HepG2 (cell line): ENCODE data around the gene MYOM1. TPM values are rescaled to one million over a fixed set of nuclear protein-coding genes. Genes with fewer than 3 reads are reported as not detected.

Source experiments
- ATAC-seq: fragments of 200-7000 bp; cut with Tn5 transposase; 3 replicates; pipeline ENCODE4 v1.9.1; 2020; ENCODE audit warnings: mild to moderate bottlenecking, moderate library complexity
- BruUV-seq: library from RNA; stranded (reverse); fragments of 400-500 nt; replicated peaks from 2 replicates; lab custom pipeline; 2021; lab: Mats Ljungman, UMichigan
- CTCF ChIA-PET: fragments of 300-600 bp; formaldehyde crosslinking; extraction: SDS; loops from one replicate; lab custom pipeline; 2021; ENCODE audit warnings: low total read pairs, inconsistent platforms, low intra/inter-chr PET ratio; lab: Yijun Ruan, JAX
- POLR2A ChIA-PET: fragments of 350-600 bp; sonication (Branson Sonifier 250); formaldehyde crosslinking; loops from one replicate; lab custom pipeline; 2020; ENCODE audit warnings: antibody characterized with exemption, inconsistent platforms; lab: Yijun Ruan, JAX
- DNase-seq: peaks from one replicate; pipeline ENCODE4 v3.0.0-alpha.2; 2015; ENCODE audit warnings: low spot score
- FAIRE-seq: peaks from 3 replicates; lab custom pipeline; 2011; peaks lifted over from hg19 to GRCh38; lab: Jason Lieb, UNC
- H2AFZ ChIP-seq: one replicate; pipeline ENCODE4 v1.6.1; 2011; ENCODE audit warnings: low read length, inconsistent platforms
- H3K27ac ChIP-seq: fragments of 300-600 bp; 3 replicates; pipeline ENCODE4 v1.8.0; 2011; ENCODE audit warnings: mixed run types, mild to moderate bottlenecking, mixed read lengths, low read length, inconsistent platforms; ENCODE audit not compliant: insufficient read depth; ENCODE audit errors: extremely low read length
- H3K27me3 ChIP-seq, 2 experiments: fragments of 200-600 bp in 1 of 2; 2 replicates in 1 of 2; 3 replicates in 1 of 2; pipeline versions ENCODE4 v1.6.0 to v1.8.0; 2011; ENCODE audit warnings: low read length in 2 of 2, mild to moderate bottlenecking in 2 of 2, moderate library complexity in 2 of 2, inconsistent platforms in 1 of 2; ENCODE audit not compliant: insufficient read depth in 2 of 2, control insufficient read depth in 1 of 2
- H3K36me3 ChIP-seq, 2 experiments: fragments of 200-600 bp in 1 of 2; replicated peaks in 1 of 2; 2 replicates in 1 of 2; 3 replicates in 1 of 2; pipeline versions ENCODE4 v1.5.1 to v1.8.0; 2011; ENCODE audit warnings: low read length in 2 of 2, inconsistent platforms in 1 of 2; ENCODE audit not compliant: insufficient read depth in 2 of 2, control insufficient read depth in 1 of 2
- H3K4me1 ChIP-seq: 2 replicates; pipeline ENCODE4 v1.5.1; 2012; ENCODE audit warnings: low read length, inconsistent platforms; ENCODE audit not compliant: insufficient read depth
- H3K4me2 ChIP-seq: 2 replicates; pipeline ENCODE4 v1.6.0; 2011; ENCODE audit warnings: low read depth, low read length, inconsistent platforms
- H3K4me3 ChIP-seq, 3 experiments: fragments of 200-600 bp in 1 of 3; sonication (generic), shearing (Covaris generic) in 1 of 3; replicated peaks in 1 of 3; 2 replicates each; pipeline ENCODE4 v1.5.1; 2011 to 2016; ENCODE audit warnings: low read length in 3 of 3, inconsistent platforms in 2 of 3, low read depth in 2 of 3, mild to moderate bottlenecking in 2 of 3, control low read depth in 1 of 3, mixed read lengths in 1 of 3; ENCODE audit not compliant: insufficient read depth in 1 of 3
- H3K79me2 ChIP-seq: one replicate; pipeline ENCODE4 v1.6.1; 2011; ENCODE audit warnings: low read length, inconsistent platforms; ENCODE audit not compliant: insufficient read depth
- H3K9ac ChIP-seq: 2 replicates; pipeline ENCODE4 v1.6.0; 2011; ENCODE audit warnings: mild to moderate bottlenecking, low read depth, low read length, inconsistent platforms; ENCODE audit not compliant: insufficient read depth
- H3K9me3 ChIP-seq: 2 replicates; pipeline ENCODE4 v1.5.1; 2012; ENCODE audit warnings: mild to moderate bottlenecking, low read length
- H4K20me1 ChIP-seq: 2 replicates; pipeline ENCODE4 v1.6.0; 2011; ENCODE audit warnings: inconsistent platforms, mild to moderate bottlenecking, low read length, moderate library complexity; ENCODE audit not compliant: insufficient read depth
- MXI1 ChIP-seq: IDR thresholded peaks from 3 replicates; pipeline ENCODE4 v1.6.1; 2012; ENCODE audit warnings: low read depth, low read length, inconsistent platforms, borderline replicate concordance
- PPARG ChIP-seq: conservative IDR thresholded peaks from 2 replicates; pipeline ENCODE4 v1.6.1; 2016; ENCODE audit warnings: missing biosample characterization, missing genetic modification reagents
- ZBTB7A ChIP-seq: sonication (generic); formaldehyde crosslinking; IDR thresholded peaks from 2 replicates; pipeline ENCODE4 v1.8.0; 2022; ENCODE audit warnings: mild to moderate bottlenecking, missing genetic modification reagents
- ZNF768 ChIP-seq: sonication (generic); formaldehyde crosslinking; IDR thresholded peaks from 2 replicates; pipeline ENCODE4 v1.4.0; 2020; ENCODE audit warnings: missing genetic modification reagents
- ZNF83 ChIP-seq: sonication (generic); formaldehyde crosslinking; IDR thresholded peaks from 2 replicates; pipeline ENCODE4 v1.4.0; 2020; ENCODE audit warnings: missing genetic modification reagents, mild to moderate bottlenecking, borderline replicate concordance
- ZNF878 ChIP-seq: sonication (generic); formaldehyde crosslinking; IDR thresholded peaks from 2 replicates; pipeline ENCODE4 v1.8.1; 2023; ENCODE audit warnings: mild to moderate bottlenecking, missing genetic modification reagents, moderate library complexity
- ZNF891 ChIP-seq: sonication (generic); formaldehyde crosslinking; IDR thresholded peaks from 2 replicates; pipeline ENCODE4 v1.5.0; 2020; ENCODE audit warnings: mild to moderate bottlenecking, missing genetic modification reagents
- WGBS: methylation state at CpG from one replicate; pipeline ENCODE4 v1.1.6; 2017; ENCODE audit warnings: low lambda C conversion rate; 5-methylcytosine and 5-hydroxymethylcytosine counted together
- in situ Hi-C: cut with HindIII; loops from 2 replicates; pipeline ENCODE4 v1.10.0; 2017; ENCODE audit warnings: low pct_unique_long_range_greater_than_20kb; ENCODE audit not compliant: extremely low pct_ligation_motif_present
- intact Hi-C: fragments of 100-400 bp; cut with micrococcal nuclease; formaldehyde crosslinking; loops from one replicate; pipeline ENCODE4 v1.10.0; 2022; ENCODE audit not compliant: unreplicated experiment
- polyA plus RNA-seq, 8 experiments: library from polyadenylated mRNA; depleted of rRNA in 3 of 8; stranded (reverse) in 7 of 8; unstranded in 1 of 8; fragments of >200 nt; fragmentation: Illumina TruSeq in 4 of 8; extraction: Trizol in 4 of 8; gene quantifications; 2 replicates each; pipeline versions ENCODE4 v1.2.1 to v1.2.3, GENCODE V29; 2011 to 2016; ENCODE audit warnings: low read depth in 4 of 8, missing spikeins in 1 of 8, mixed read lengths in 1 of 8; ENCODE audit not compliant: insufficient read depth in 1 of 8
- total RNA-seq, 5 experiments: library from RNA; depleted of rRNA; stranded (reverse); fragments of >200 nt; fragmentation: Illumina TruSeq; extraction: Trizol; gene quantifications; 2 replicates each; pipeline ENCODE4 v1.2.3, GENCODE V29; 2016; ENCODE audit warnings: low read depth in 1 of 5
- TF ChIP-seq, protein P1 (sequence below): sonication (generic); formaldehyde crosslinking; IDR thresholded peaks from 2 replicates; pipeline ENCODE4 v1.4.0; 2020; ENCODE audit warnings: missing genetic modification reagents
- TF ChIP-seq, protein P2 (sequence below): sonication (generic); formaldehyde crosslinking; IDR thresholded peaks from 2 replicates; pipeline ENCODE4 v1.4.0; 2020; ENCODE audit warnings: missing genetic modification reagents

Gene MYOM1
- total and polyA plus RNA-seq, 2 of the 13 experiments (the other 11 are each of a cell fraction or from before 2014, with no cell fraction given), result 0.46 to 0.98 TPM

DNA sequence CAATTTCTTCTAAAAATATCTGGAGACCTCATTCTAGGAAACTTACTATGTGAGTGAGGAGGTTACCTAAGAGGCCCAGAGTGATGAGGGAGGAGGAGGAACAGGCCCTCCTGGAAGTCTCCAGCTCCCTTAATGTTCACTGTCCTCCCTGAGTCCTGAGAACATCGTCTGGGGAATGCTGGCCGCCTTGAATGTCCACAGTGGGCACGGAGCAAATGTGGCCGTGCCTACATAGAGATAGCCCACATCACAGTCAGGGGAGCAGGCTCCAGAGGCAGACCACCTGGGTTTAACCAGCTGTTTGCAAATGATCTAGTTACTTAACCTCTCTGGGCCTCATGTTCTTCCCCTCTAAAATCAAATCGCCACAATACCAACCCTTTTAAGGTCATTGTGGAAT lies 123.8 kb downstream of the MYOM1 start:
- H3K4me2 ChIP-seq, result no peak overlapping the region
- no TSS peak for BruUV-seq
- no peaks in the 10 kb centered on the region for H4K20me1 ChIP-seq
- H3K4me3 ChIP-seq, result no peak overlapping the region
- intact Hi-C loops, result no loop called here
- no peak for TF ChIP-seq ZNF891 (CRISPR knock-in tag)
- TF ChIP-seq ZNF878 (CRISPR knock-in tag), result no peak
- TF ChIP-seq, protein P1, sequence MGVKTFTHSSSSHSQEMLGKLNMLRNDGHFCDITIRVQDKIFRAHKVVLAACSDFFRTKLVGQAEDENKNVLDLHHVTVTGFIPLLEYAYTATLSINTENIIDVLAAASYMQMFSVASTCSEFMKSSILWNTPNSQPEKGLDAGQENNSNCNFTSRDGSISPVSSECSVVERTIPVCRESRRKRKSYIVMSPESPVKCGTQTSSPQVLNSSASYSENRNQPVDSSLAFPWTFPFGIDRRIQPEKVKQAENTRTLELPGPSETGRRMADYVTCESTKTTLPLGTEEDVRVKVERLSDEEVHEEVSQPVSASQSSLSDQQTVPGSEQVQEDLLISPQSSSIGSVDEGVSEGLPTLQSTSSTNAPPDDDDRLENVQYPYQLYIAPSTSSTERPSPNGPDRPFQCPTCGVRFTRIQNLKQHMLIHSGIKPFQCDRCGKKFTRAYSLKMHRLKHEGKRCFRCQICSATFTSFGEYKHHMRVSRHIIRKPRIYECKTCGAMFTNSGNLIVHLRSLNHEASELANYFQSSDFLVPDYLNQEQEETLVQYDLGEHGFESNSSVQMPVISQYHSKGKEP (CRISPR knock-in tag), result no peak
- TF ChIP-seq, protein P2, sequence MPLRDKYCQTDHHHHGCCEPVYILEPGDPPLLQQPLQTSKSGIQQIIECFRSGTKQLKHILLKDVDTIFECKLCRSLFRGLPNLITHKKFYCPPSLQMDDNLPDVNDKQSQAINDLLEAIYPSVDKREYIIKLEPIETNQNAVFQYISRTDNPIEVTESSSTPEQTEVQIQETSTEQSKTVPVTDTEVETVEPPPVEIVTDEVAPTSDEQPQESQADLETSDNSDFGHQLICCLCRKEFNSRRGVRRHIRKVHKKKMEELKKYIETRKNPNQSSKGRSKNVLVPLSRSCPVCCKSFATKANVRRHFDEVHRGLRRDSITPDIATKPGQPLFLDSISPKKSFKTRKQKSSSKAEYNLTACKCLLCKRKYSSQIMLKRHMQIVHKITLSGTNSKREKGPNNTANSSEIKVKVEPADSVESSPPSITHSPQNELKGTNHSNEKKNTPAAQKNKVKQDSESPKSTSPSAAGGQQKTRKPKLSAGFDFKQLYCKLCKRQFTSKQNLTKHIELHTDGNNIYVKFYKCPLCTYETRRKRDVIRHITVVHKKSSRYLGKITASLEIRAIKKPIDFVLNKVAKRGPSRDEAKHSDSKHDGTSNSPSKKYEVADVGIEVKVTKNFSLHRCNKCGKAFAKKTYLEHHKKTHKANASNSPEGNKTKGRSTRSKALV (CRISPR knock-in tag), result no peak
- TF ChIP-seq MXI1, result no peak
- no peak for TF ChIP-seq ZBTB7A (CRISPR knock-in tag)
- no peak for TF ChIP-seq ZNF83 (CRISPR knock-in tag)
- TF ChIP-seq PPARG (CRISPR knock-in tag), result no peak
- peak; percentile 63; the same call in 1 of the 2 replicates for TF ChIP-seq ZNF768 (CRISPR knock-in tag)
- TF ChIP-seq, all 625 proteins: peak for 1
- in situ Hi-C loops, result no loop called here
- POLR2A ChIA-PET, result no interaction called here
- DNase-seq (no peak), ATAC-seq (no peak), FAIRE-seq (no peak)
- peaks cover 32% of the 10 kb centered on the region for H3K4me1 ChIP-seq
- CTCF ChIA-PET, result no interaction called here
- no peaks in the 10 kb centered on the region for H3K36me3 ChIP-seq
- H3K27me3 ChIP-seq, result no peaks in the 10 kb centered on the region; a peak in 1 of 5 replicates
- H3K27ac ChIP-seq, result no peak overlapping the region
- no peak overlapping the region for H3K9ac ChIP-seq
- no peak overlapping the region for H2AFZ ChIP-seq
- no peaks in the 10 kb centered on the region for H3K79me2 ChIP-seq
- no peaks in the 10 kb centered on the region for H3K9me3 ChIP-seq
- 78% methylated on average over 5 of the region's 5 CpGs for WGBS
